ENCODE measurements around the gene NEO1. TPM values are rescaled to one million over a fixed set of nuclear protein-coding genes. Genes with fewer than 3 reads are reported as not detected.

Gene NEO1
- total RNA-seq, 1 donor from 2014 or later = 2.2 TPM

GRCh38 chr15:73325191-73325861 lies 273.1 kb downstream of the NEO1 start:
- DNase-seq (ENCODE audit: extremely low read depth, low read depth, low spot score) = no peak

GRCh38 chr15:73326157-73326556 lies 273.9 kb downstream of the NEO1 start:
- DNase-seq (ENCODE audit: extremely low read depth, low read depth, low spot score) = no peak

GRCh38 chr15:73328149-73328820 lies 276.0 kb downstream of the NEO1 start:
- DNase-seq (ENCODE audit: extremely low read depth, low read depth, low spot score) = no peak

GRCh38 chr15:73328981-73329380 lies 276.7 kb downstream of the NEO1 start:
- no peak for DNase-seq (ENCODE audit: extremely low read depth, low read depth, low spot score)

- DNase-seq (ENCODE audit: extremely low read depth, low read depth, low spot score) = no peak
Observed at GRCh38 chr15:73329501-73330200, 277.4 kb downstream of the NEO1 start.

- no peak for DNase-seq (ENCODE audit: extremely low read depth, low read depth, low spot score)
Observed at GRCh38 chr15:73330206-73331051, 278.2 kb downstream of the NEO1 start.

GRCh38 chr15:73331501-73331900 lies 279.2 kb downstream of the NEO1 start:
- no peak for DNase-seq (ENCODE audit: extremely low read depth, low read depth, low spot score)

GRCh38 chr15:73331991-73332925 lies 280.0 kb downstream of the NEO1 start:
- no peak for DNase-seq (ENCODE audit: extremely low read depth, low read depth, low spot score)

- no peak for DNase-seq (ENCODE audit: extremely low read depth, low read depth, low spot score)
Observed at GRCh38 chr15:73333001-73333400, 280.7 kb downstream of the NEO1 start.

- DNase-seq (ENCODE audit: extremely low read depth, low read depth, low spot score) = no peak
Observed at GRCh38 chr15:73334086-73334485, 281.8 kb downstream of the NEO1 start.

- no peak for DNase-seq (ENCODE audit: extremely low read depth, low read depth, low spot score)
Observed at GRCh38 chr15:73335026-73335425, 282.8 kb downstream of the NEO1 start.

- DNase-seq (ENCODE audit: extremely low read depth, low read depth, low spot score) = no peak
Observed at GRCh38 chr15:73335471-73335870, 283.2 kb downstream of the NEO1 start.

- no peak for DNase-seq (ENCODE audit: extremely low read depth, low read depth, low spot score)
Observed at GRCh38 chr15:73336756-73337155, 284.5 kb downstream of the NEO1 start.

GRCh38 chr15:73337187-73337586 lies 284.9 kb downstream of the NEO1 start:
- no peak for DNase-seq (ENCODE audit: extremely low read depth, low read depth, low spot score)

GRCh38 chr15:73338058-73338457 lies 285.8 kb downstream of the NEO1 start:
- DNase-seq (ENCODE audit: extremely low read depth, low read depth, low spot score) = no peak

- DNase-seq (ENCODE audit: extremely low read depth, low read depth, low spot score) = no peak
Observed at GRCh38 chr15:73338606-73339374, 286.5 kb downstream of the NEO1 start.

GRCh38 chr15:73340502-73341192 lies 288.4 kb downstream of the NEO1 start:
- DNase-seq (ENCODE audit: extremely low read depth, low read depth, low spot score) = no peak

- DNase-seq (ENCODE audit: extremely low read depth, low read depth, low spot score) = no peak
Observed at GRCh38 chr15:73341886-73342600, 289.8 kb downstream of the NEO1 start.
